ENCODE data around the gene MYH9. TPM values are rescaled to one million over a fixed set of nuclear protein-coding genes. Genes with fewer than 3 reads are reported as not detected.

Gene MYH9
- total RNA-seq, 1 experiment from 2014 or later, result 788 TPM

- Histone ChIP-seq H3K27me3 (ENCODE audit: control insufficient read depth, insufficient read depth, low read length) (no peaks in the 10 kb centered on the region), H3K4me3 (ENCODE audit: low read depth in 2 of 2, low read length in 2 of 2) (peak overlapping the region; percentile 85 to 95), H3K4me1 (ENCODE audit: control insufficient read depth, insufficient read depth, low read length) (peaks cover 10% of the 10 kb centered on the region), H3K36me3 (ENCODE audit: control insufficient read depth, insufficient read depth, low read length) (peaks cover 3% of the 10 kb centered on the region), H3K9me3 (ENCODE audit: control insufficient read depth, insufficient read depth, low read depth, low read length) (no peaks in the 10 kb centered on the region), H3K27ac (ENCODE audit: low read length) (no peak overlapping the region)
- peak; percentile 24 for ATAC-seq
- CTCF ChIA-PET, result no interaction called here
- in situ Hi-C loops (cut with HindIII; ENCODE audit: low pct_unique_long_range_greater_than_20kb, low sequenced_read_pairs) (no loop called here), intact Hi-C loops (cut with micrococcal nuclease; ENCODE audit: unreplicated experiment) (no loop called here)
- no peak for DNase-seq (ENCODE audit: low read depth, low spot score)
- POLR2A ChIA-PET, result interaction anchor here (0.7 to 1.3 kb wide), 4 partner anchors 23 to 468 kb away, joined by 3 to 4 read pairs (median 3); no protein-coding TSS in a partner anchor
- TF ChIP-seq POLR2AphosphoS5 (IDR thresholded peaks at IDR 0.05; ENCODE audit: low read depth, low read length) (peak; percentile 91; the same call in 1 of the 2 replicates), TCF7L2 (IDR thresholded peaks at IDR 0.05; ENCODE audit: low read depth, low read length) (no peak), CTCF (IDR thresholded peaks at IDR 0.05) (no peak), SIN3A (IDR thresholded peaks at IDR 0.05; ENCODE audit: borderline replicate concordance, insufficient read depth, low read depth, low read length) (no peak), REST (IDR thresholded peaks at IDR 0.05; ENCODE audit: insufficient read depth in 1 of 2, low read depth in 2 of 2, low read length in 1 of 2) (peak in 1 of 2 experiments; percentile 72; a peak in 1 of 4 replicates)
- no TSS peak for BruUV-seq (replicated peaks)
Observed at GRCh38 chr22:36387709-36387958, 133 bp downstream of the MYH9 start.

- Histone ChIP-seq H3K9me3 (ENCODE audit: control insufficient read depth, insufficient read depth, low read depth, low read length) (no peaks in the 10 kb centered on the region), H3K4me1 (ENCODE audit: control insufficient read depth, insufficient read depth, low read length) (peaks cover 10% of the 10 kb centered on the region), H3K27me3 (ENCODE audit: control insufficient read depth, insufficient read depth, low read length) (no peaks in the 10 kb centered on the region), H3K36me3 (ENCODE audit: control insufficient read depth, insufficient read depth, low read length) (peaks cover 3% of the 10 kb centered on the region), H3K27ac (ENCODE audit: low read length) (peak overlapping the region; percentile 95), H3K4me3 (ENCODE audit: low read depth in 2 of 2, low read length in 2 of 2) (peak overlapping the region; percentile 85 to 95)
- ATAC-seq (peak; percentile 20), DNase-seq (ENCODE audit: low read depth, low spot score) (no peak)
- intact Hi-C loops (cut with micrococcal nuclease; ENCODE audit: unreplicated experiment), result no loop called here
- ChIA-PET CTCF (interaction anchor here (1.0 kb wide), 1 partner anchor 83 kb away, joined by 3 read pairs; no protein-coding TSS in a partner anchor), POLR2A (interaction anchor here (0.7 to 1.3 kb wide), 2 partner anchors 83 to 468 kb away, joined by 3 to 4 read pairs; no protein-coding TSS in a partner anchor)
- in situ Hi-C loops (cut with HindIII; ENCODE audit: low pct_unique_long_range_greater_than_20kb, low sequenced_read_pairs), result no loop called here
- TF ChIP-seq TCF7L2 (IDR thresholded peaks at IDR 0.05; ENCODE audit: low read depth, low read length) (no peak), CTCF (IDR thresholded peaks at IDR 0.05) (no peak), POLR2AphosphoS5 (IDR thresholded peaks at IDR 0.05; ENCODE audit: low read depth, low read length) (no peak), REST (IDR thresholded peaks at IDR 0.05; ENCODE audit: insufficient read depth in 1 of 2, low read depth in 2 of 2, low read length in 1 of 2) (no peak), SIN3A (IDR thresholded peaks at IDR 0.05; ENCODE audit: borderline replicate concordance, insufficient read depth, low read depth, low read length) (peak; percentile 34; the same call in 1 of the 2 replicates)
- BruUV-seq (replicated peaks), result no TSS peak
Observed at GRCh38 chr22:36386900-36387708, 663 bp downstream of the MYH9 start.

All from Panc1 (cell line).